NK-92 (cell line): ENCODE data around the gene ATXN10.

Experiments used
- DNase-seq: peaks from one replicate; lab custom pipeline; 2025; ENCODE audit not compliant: unreplicated experiment; lab: John Stamatoyannopoulos, UW

ATXN10 gene

DNA sequence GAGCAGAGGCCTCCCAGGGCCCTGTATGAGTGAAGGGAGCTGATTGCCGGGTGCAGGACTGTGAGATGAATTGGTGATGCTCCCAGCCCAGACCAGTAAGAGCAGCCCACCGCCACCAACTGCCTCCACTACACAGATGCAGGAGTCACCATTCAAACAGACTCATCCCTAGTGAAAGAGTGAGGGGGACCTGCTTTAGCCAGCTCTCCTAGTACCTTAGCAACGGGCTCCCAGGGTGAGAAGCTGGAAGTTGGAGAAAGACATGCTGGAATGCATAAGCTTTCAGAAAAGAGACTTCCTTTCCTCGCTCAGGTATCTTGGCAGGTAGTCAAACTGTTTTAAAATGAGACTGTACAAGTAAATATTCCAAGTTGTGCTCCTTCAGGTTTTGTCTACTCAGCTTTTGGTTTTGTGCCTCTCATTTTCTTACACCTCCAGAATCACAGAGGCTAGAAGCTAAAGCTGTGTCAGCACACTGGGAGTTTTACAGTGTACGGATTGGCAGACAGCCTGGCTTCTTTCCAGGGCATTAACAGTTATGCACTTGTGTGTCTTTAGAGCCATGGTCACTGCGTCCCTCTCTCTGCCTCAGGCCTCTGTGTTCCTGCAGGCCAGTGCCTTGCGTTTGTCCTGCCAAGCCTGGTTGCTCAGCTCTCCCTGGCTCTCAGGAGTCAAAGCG is 146.2 kb downstream of the ATXN10 start:
- no peak for DNase-seq

DNA sequence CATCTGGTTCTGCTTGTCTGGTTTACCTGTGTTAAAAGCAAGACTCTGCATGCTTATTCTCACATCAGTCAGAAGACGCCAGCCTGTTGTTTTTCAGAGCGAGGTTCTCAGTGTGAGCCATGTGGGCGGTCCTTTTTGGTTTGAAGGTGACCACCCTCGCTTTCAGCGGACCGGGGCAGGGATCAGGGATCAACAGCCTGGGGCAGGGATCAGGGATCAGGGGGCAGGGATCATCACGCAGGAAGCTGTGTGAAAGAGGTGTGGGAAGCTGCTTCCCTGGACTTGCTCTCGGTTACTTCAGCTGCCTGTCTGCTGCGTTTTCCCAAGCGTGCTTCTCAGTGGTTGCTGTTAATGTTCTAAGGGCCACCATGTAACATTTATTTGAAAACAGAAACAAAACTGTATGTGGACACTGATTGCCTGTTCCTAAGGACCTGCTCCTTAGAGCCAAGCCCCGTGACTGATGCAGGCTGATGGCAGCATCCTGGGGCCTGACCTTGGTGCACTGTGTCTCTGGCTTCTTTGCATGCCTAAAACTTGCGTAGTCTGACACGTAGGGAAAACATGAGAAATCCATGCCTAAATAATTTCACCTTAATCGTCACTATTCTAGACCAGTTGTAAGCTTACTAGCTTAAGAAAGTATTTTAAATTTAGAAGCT is 146.9 kb downstream of the ATXN10 start:
- DNase-seq = no peak

DNA sequence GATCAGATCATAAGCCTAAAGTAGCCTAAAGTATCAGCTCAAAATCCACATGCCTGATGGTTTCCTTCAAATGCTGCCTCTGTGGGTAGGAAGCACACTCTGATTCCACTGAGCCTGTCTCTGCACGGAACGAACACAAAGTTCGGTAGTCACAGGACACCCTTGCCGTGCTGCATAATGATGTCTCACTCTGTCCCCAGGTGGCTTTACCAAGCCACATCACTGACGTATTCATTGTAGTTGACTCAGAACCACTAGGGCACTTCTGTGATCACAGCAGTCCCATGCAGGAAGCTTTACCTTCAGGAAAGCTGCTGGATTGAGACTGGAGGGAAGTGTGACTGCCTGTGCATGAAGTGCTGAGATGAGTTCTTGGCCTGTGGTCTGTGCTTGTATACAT is 147.7 kb downstream of the ATXN10 start:
- no peak for DNase-seq

- DNase-seq = no peak
Measured at GRCh38 chr22:45823336-45823735, 151.7 kb downstream of the ATXN10 start.

GRCh38 chr22:45826520-45826919 is 154.9 kb downstream of the ATXN10 start:
- DNase-seq = no peak

DNA sequence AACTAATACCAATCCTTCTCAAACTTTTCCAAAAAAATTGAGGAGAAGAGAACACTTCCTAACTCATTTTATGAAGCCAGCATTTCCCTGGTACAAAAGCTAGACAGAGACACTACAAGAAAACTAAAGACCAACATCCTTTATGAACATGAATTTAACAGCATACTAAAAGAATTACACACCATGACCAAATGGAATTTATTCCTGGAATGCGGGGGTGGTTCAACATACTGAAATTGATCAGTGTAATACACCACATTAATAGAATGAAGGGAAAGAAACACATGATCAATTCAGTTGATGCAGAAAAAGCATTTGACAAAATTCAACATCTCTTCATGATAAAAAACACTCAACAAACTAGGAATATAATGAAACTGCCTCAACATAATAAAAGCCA is 157.2 kb downstream of the ATXN10 start:
- DNase-seq = no peak

DNA sequence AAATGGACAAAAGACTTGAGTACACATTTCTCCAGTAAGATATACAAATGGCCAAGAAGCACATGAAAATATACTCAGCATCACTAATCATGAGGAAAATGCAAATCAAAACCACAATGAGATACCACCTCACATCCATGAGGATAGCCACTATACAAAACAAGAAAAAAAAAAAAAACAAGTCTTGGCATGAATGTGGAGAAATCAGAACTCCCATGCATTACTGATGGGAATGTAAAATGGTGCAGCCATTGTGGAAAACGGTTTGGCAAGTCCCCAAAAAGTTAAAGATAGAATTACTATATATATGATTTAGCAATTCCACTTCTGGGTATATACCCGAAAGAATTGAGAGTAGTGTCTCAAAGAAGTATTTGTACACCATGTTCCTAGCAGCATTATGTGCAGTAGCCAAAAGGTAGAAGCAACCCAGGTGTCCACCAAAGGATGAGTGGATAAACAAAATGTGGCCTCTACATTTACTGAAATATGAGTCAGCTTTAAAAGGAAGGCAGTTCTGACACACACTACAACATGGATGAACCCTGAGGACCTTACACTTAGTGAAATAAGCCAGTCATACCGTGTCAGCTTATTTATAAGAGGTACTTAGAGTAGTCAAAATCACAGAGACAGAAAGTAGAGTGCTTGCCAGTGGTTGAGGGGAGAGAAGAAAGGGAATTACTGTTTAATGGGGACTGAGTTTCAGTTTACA is 159.1 kb downstream of the ATXN10 start:
- DNase-seq = no peak

- no peak for DNase-seq
Measured at GRCh38 chr22:45831394-45831793, 159.8 kb downstream of the ATXN10 start.

GRCh38 chr22:45832180-45832579 is 160.5 kb downstream of the ATXN10 start:
- DNase-seq = no peak

GRCh38 chr22:45832959-45833580 is 161.4 kb downstream of the ATXN10 start:
- DNase-seq = no peak

GRCh38 chr22:45833613-45834012 is 162.0 kb downstream of the ATXN10 start:
- no peak for DNase-seq

- no peak for DNase-seq
Measured at GRCh38 chr22:45834241-45834640, 162.6 kb downstream of the ATXN10 start.

DNA sequence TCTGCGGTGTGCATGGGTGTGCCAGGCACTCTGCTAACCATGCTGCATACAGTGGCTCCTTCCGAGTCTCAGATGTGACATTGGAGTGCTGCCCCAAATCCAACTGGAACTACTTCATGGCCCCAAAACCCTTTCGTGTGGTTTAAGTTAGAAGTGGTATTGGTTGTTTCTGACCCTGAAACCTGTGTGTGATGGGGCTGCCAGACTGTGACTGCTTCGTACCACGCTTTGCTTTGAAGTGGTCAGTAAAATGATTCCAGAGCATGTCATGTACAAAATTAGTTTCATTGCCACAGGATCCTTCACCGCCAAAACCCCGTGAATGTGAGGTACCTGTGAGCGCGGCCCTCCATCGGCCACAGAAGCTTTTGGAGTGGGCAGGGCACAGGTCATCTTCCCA is 163.2 kb downstream of the ATXN10 start:
- no peak for DNase-seq

GRCh38 chr22:45836418-45837169 is 165.0 kb downstream of the ATXN10 start:
- no peak for DNase-seq

DNA sequence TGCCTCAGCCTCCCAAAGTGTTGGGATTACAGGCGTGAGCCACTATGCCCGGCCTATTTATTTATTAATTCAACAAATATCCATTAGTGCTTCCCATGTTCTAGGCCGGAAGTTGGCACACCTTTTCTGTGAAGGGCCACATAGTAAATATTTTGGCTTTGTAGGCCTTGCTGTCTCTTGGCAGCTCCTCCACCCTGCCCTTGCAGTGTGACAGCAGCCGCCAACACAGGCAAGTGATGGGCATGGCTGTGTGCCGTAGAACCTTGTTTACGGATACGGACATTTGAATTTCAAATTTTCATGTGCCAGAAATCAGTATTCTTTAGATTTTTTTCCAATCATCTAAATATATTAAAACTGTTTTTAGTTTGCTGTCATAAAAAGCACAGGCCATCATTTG is 165.9 kb downstream of the ATXN10 start:
- DNase-seq = no peak

- DNase-seq = no peak
Measured at GRCh38 chr22:45838305-45838887, 166.8 kb downstream of the ATXN10 start.

DNA sequence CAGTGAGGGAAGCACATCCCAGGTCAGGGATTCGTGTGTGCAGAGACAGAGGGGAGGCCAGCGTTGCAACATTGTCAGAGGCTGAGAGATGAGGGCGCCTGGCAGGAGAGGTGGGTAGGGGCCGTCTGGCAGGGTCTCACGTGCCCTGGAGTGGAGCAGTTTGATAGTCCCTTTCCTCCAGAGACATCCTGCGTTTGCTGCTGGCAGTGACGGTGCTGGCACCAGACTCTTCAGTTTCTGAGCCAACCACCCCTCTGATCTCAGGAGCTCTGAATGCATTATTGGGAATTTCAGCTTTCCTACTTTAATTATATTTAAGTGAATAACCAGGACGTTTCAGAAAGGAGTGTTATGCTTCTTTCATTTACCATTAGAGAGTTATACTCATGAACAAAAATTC is 168.8 kb downstream of the ATXN10 start:
- DNase-seq = no peak

- no peak for DNase-seq
Measured at GRCh38 chr22:45842291-45842991, 170.8 kb downstream of the ATXN10 start.

GRCh38 chr22:45843031-45843430 is 171.4 kb downstream of the ATXN10 start:
- DNase-seq = no peak

DNA sequence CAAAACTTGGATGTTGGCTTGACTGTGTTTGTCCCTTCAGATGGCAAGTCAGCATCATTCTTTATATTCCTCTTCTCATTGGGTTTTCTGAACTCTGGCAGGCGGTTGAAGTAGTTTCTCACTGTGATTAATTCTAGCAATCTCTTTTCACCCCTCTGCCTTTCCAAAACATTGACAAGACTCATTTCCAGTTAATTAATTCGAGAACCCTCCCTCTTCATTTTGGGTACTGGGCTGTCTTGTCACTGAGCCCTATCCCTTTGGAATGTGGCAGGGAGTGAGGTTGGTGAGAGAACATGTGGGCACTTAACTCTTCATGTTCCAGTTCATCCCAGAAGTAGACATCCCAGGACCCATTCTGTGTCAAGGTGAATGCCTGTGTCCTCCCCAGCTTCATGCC is 172.4 kb downstream of the ATXN10 start:
- DNase-seq = no peak
